ENCODE measurements around the gene XKR3.

XKR3 gene

DNA sequence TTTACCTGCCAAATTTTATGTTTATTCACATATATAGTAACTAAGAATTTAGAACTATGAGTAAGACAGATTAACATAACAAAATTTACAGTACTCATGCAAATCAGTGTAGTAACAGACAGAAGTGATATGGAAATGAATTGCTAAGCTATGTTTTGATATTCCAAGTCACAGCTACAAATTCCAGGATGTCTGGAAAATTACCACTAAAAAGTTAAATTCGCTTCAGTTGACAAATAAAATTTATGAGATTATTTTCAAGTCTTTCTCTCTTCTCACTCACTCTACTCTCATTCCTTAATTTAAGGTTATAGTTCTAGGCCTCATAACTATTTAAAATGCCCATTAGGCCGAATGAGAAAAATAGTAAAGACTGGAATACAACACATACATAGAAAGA lies 18.1 kb downstream of the XKR3 start:
- no peak for DNase-seq (ENCODE audit: low spot score)
- TF ChIP-seq CTCF (IDR thresholded peaks at IDR 0.05; ENCODE audit: borderline replicate concordance, control extremely low read depth, extremely low read depth, insufficient read depth, missing control alignments): no peak
- in situ Hi-C loops (cut with MboI; ENCODE audit: low sequenced_read_pairs, unreplicated experiment): no loop called here

GRCh38 chr22:16806401-16806800 lies 18.8 kb downstream of the XKR3 start:
- TF ChIP-seq CTCF (IDR thresholded peaks at IDR 0.05; ENCODE audit: borderline replicate concordance, control extremely low read depth, extremely low read depth, insufficient read depth, missing control alignments): no peak
- in situ Hi-C loops (cut with MboI; ENCODE audit: low sequenced_read_pairs, unreplicated experiment): no loop called here
- no peak for DNase-seq (ENCODE audit: low spot score)

- in situ Hi-C loops (cut with MboI; ENCODE audit: low sequenced_read_pairs, unreplicated experiment): no loop called here
Observed at GRCh38 chr22:16804882-16805281, 20.3 kb downstream of the XKR3 start.

GRCh38 chr22:16803255-16803917 lies 21.8 kb downstream of the XKR3 start:
- in situ Hi-C loops (cut with MboI; ENCODE audit: low sequenced_read_pairs, unreplicated experiment): no loop called here
- TF ChIP-seq CTCF (IDR thresholded peaks at IDR 0.05; ENCODE audit: borderline replicate concordance, control extremely low read depth, extremely low read depth, insufficient read depth, missing control alignments): no peak
- DNase-seq (ENCODE audit: low spot score): no peak

More at GRCh38 chr22:16804882-16805281, 20.3 kb downstream of the XKR3 start:
- TF ChIP-seq CTCF (IDR thresholded peaks at IDR 0.05; ENCODE audit: borderline replicate concordance, control extremely low read depth, extremely low read depth, insufficient read depth, missing control alignments): no peak
- DNase-seq (ENCODE audit: low spot score): no peak

DNA sequence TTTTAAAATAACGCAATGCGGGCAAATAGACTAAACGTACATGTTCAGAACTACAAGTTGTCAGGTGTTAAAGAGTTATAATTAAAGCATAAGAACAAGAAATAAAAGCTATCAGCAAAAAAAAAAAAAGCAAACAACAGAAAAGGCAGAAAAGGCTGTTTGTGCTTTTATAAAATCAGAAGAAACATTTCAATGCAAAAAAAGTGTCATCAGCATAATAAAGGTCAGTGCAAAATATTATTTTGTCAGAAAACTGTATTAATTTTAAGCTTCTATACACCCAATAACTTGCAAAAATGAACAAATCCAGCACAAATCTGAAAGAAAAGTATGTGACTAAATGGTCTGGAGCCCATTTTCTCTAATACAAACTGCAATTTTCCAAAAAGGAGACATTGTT lies 23.6 kb downstream of the XKR3 start:
- in situ Hi-C loops (cut with MboI; ENCODE audit: low sequenced_read_pairs, unreplicated experiment): no loop called here
- TF ChIP-seq CTCF (IDR thresholded peaks at IDR 0.05; ENCODE audit: borderline replicate concordance, control extremely low read depth, extremely low read depth, insufficient read depth, missing control alignments): no peak

GRCh38 chr22:16801088-16801487 lies 24.1 kb downstream of the XKR3 start:
- no peak for DNase-seq (ENCODE audit: low spot score)
- in situ Hi-C loops (cut with MboI; ENCODE audit: low sequenced_read_pairs, unreplicated experiment): no loop called here
- no peak for TF ChIP-seq CTCF (IDR thresholded peaks at IDR 0.05; ENCODE audit: borderline replicate concordance, control extremely low read depth, extremely low read depth, insufficient read depth, missing control alignments)

More for the DNA sequence above, 23.6 kb downstream of the XKR3 start:
- DNase-seq (ENCODE audit: low spot score): no peak

Data from GM13976 (cell line).